ENCODE measurements around the gene TRMT11.

DNA sequence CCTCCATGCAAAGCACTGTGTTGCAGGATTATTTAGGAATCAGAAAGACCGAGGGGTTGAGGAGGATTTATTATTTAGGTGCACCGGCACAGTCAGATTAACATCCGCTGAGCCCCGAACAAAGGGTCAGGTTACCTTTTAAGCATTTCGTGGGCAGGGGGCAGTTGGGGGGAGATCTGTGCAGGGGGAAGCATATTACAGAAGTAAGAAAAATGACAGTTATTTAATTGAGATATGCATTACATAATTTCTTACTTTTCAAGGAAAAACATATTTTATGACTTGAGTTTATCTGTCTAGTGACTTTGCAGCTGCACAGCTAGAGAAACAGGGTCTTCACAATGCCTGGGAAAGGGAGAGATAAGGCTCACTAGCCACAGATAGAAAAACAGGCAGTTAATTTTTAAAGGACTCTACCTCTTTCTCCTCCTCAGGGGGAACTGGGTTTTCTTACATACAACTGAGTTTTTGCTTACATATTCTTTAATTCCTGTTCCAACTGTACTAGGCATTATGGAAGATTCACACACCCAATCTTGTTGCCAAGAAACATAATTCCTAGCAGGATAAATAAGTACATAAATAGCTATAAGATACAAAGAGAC lies 31.5 kb upstream of the TRMT11 start:
- TF ChIP-seq, protein P1, sequence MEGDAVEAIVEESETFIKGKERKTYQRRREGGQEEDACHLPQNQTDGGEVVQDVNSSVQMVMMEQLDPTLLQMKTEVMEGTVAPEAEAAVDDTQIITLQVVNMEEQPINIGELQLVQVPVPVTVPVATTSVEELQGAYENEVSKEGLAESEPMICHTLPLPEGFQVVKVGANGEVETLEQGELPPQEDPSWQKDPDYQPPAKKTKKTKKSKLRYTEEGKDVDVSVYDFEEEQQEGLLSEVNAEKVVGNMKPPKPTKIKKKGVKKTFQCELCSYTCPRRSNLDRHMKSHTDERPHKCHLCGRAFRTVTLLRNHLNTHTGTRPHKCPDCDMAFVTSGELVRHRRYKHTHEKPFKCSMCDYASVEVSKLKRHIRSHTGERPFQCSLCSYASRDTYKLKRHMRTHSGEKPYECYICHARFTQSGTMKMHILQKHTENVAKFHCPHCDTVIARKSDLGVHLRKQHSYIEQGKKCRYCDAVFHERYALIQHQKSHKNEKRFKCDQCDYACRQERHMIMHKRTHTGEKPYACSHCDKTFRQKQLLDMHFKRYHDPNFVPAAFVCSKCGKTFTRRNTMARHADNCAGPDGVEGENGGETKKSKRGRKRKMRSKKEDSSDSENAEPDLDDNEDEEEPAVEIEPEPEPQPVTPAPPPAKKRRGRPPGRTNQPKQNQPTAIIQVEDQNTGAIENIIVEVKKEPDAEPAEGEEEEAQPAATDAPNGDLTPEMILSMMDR (optimal IDR thresholded peaks at IDR 0.05 in 1 of 3, IDR thresholded peaks at IDR 0.05 in 1 of 3, conservative IDR thresholded peaks at IDR 0.05 in 1 of 3; ENCODE audit: extremely low read depth in 1 of 3, insufficient read depth in 2 of 3, low read length in 3 of 3), result no peak
- TF ChIP-seq EZH2 (IDR thresholded peaks at IDR 0.05; ENCODE audit: low read length), result no peak
